GM18520 (cell line): ENCODE results near the gene HSPA5.
"Not testable (repeated sequence)": the region's sequence is repeated elsewhere in the genome, so short reads cannot be mapped to it uniquely, and the experiment has no call there.

ENCODE experiments used
- ATAC-seq: cut with Tn5 transposase; IDR thresholded peaks from one replicate; pipeline ENCODE4 v1.9.1; 2021; ENCODE audit not compliant: unreplicated experiment

The HSPA5 gene

GRCh38 chr9:125194466-125194865, 46.7 kb downstream of the HSPA5 start:
- not testable (repeated sequence) for ATAC-seq

- no peak for ATAC-seq
Observed at GRCh38 chr9:125190361-125190801, 50.8 kb downstream of the HSPA5 start.

- ATAC-seq, result peak; percentile 98
Observed at GRCh38 chr9:125189361-125190289, 51.5 kb downstream of the HSPA5 start, which contains the start of gene PPP6C. Gene PPP6C (minus strand): TSS chr9:125189803. CDS start chr9:125189718, 85 bp downstream.

GRCh38 chr9:125189011-125189360, 52.2 kb downstream of the HSPA5 start:
- no peak for ATAC-seq
